Measurements from ENCODE around the gene MRPL12. TPM values are rescaled to one million over a fixed set of nuclear protein-coding genes. Genes with fewer than 3 reads are reported as not detected.

MRPL12 gene
- total and polyA plus RNA-seq, 2 of the 13 experiments (the other 11 are each of a cell fraction or from before 2014, with no cell fraction given): 39.1 to 94.1 TPM

DNA sequence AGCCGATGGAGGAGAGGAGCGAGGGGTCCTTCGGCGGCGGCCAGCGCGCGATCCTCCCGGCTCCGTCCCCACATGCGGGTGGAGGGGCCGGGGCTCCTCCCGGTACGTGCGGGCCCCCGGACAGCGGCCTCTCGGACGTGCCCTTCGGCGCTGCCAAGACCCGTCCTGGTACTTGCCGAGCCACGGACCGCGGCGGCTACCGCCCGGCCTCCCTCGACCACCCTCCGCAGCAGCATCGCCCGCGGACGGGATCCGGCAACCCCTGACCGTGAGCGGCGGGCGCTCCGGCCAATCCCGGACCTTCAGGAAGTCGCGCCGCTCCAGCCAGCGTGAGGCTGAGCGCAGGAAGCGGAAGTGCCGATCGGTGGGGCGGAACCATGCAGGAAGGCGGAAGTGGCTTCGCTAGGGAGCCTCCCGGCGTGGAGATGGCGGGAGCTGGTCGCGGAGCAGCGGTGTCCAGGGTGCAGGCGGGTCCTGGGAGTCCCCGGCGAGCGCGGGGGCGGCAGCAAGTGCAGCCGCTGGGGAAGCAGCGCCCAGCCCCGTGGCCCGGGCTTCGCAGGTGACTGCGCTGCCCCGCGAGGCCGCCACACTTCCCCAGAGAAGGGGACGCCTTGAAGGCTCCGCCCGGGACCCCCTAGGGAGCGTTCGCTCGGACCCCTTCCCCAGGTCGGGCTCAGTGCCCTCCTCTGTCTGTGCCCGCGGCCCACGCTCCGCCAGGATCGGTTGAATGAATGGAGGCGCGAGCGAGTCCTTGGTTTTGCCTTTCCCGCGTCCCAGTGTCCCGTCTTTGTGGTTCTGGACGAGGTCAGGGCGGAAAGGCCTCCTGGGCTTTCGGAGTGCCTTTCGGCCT is 36.6 kb upstream of the MRPL12 start, which contains the start of the genes CCDC137 and OXLD1 (continued):
- peak; percentile 89; the same call in 1 of the 2 replicates for TF ChIP-seq TIGD3 (CRISPR knock-in tag; IDR thresholded peaks at IDR 0.05; ENCODE audit: borderline replicate concordance)
- peak; percentile 92 for TF ChIP-seq HOXA5 (CRISPR knock-in tag; IDR thresholded peaks at IDR 0.05)
- TF ChIP-seq CSRNP2 (CRISPR knock-in tag; conservative IDR thresholded peaks at IDR 0.05; ENCODE audit: low read depth): no peak
- TF ChIP-seq MTA1 (CRISPR knock-in tag; IDR thresholded peaks at IDR 0.05; ENCODE audit: borderline replicate concordance): 0 out of 2 replicates have a peak, but pooled peaks have one; percentile 53
- no peak for TF ChIP-seq REST (IDR thresholded peaks at IDR 0.05; ENCODE audit: borderline replicate concordance in 1 of 2, low read depth in 1 of 2, low read length in 2 of 2)
- TF ChIP-seq, protein P1, sequence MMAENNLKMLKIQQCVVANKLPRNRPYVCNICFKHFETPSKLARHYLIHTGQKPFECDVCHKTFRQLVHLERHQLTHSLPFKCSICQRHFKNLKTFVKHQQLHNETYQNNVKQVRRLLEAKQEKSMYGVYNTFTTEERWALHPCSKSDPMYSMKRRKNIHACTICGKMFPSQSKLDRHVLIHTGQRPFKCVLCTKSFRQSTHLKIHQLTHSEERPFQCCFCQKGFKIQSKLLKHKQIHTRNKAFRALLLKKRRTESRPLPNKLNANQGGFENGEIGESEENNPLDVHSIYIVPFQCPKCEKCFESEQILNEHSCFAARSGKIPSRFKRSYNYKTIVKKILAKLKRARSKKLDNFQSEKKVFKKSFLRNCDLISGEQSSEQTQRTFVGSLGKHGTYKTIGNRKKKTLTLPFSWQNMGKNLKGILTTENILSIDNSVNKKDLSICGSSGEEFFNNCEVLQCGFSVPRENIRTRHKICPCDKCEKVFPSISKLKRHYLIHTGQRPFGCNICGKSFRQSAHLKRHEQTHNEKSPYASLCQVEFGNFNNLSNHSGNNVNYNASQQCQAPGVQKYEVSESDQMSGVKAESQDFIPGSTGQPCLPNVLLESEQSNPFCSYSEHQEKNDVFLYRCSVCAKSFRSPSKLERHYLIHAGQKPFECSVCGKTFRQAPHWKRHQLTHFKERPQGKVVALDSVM (CRISPR knock-in tag; IDR thresholded peaks at IDR 0.05): peak; percentile 76
- TF ChIP-seq SMAD1 (CRISPR knock-in tag; IDR thresholded peaks at IDR 0.05; ENCODE audit: borderline replicate concordance, low read depth): peak; percentile 82; the same call in 1 of the 2 replicates
- peak; percentile 78 for TF ChIP-seq NFATC3 (CRISPR knock-in tag; IDR thresholded peaks at IDR 0.05)
- peak; percentile 76 for TF ChIP-seq IKZF5 (CRISPR knock-in tag; IDR thresholded peaks at IDR 0.05)
- TF ChIP-seq ZNF121 (CRISPR knock-in tag; IDR thresholded peaks at IDR 0.05): no peak
- peak; percentile 18; the same call in 1 of the 2 replicates for TF ChIP-seq ZSCAN9 (CRISPR knock-in tag; IDR thresholded peaks at IDR 0.05; ENCODE audit: borderline replicate concordance)
- TF ChIP-seq SALL2 (CRISPR knock-in tag; IDR thresholded peaks at IDR 0.05): no peak
- TF ChIP-seq, protein P2, sequence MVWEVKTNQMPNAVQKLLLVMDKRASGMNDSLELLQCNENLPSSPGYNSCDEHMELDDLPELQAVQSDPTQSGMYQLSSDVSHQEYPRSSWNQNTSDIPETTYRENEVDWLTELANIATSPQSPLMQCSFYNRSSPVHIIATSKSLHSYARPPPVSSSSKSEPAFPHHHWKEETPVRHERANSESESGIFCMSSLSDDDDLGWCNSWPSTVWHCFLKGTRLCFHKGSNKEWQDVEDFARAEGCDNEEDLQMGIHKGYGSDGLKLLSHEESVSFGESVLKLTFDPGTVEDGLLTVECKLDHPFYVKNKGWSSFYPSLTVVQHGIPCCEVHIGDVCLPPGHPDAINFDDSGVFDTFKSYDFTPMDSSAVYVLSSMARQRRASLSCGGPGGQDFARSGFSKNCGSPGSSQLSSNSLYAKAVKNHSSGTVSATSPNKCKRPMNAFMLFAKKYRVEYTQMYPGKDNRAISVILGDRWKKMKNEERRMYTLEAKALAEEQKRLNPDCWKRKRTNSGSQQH (CRISPR knock-in tag; IDR thresholded peaks at IDR 0.05; ENCODE audit: low read depth): peak; percentile 93; the same call in 1 of the 2 replicates
- no peak for TF ChIP-seq ZNF282 (IDR thresholded peaks at IDR 0.05; ENCODE audit: partially characterized antibody)
- peak; percentile 77 for TF ChIP-seq NRL (CRISPR knock-in tag; IDR thresholded peaks at IDR 0.05; ENCODE audit: borderline replicate concordance)

All from HepG2 (cell line).